OCI-LY3 (cell line): ENCODE data around the gene LTV1.
A peak's percentile ranks its signal among the peaks of the same experiment; 100 is the strongest.

ENCODE experiments used
- H2AFZ ChIP-seq: fragments of 200-600, 300-600 bp; shearing (Covaris generic); 2 replicates; pipeline ENCODE4 v1.6.0; 2014; ENCODE audit warnings: antibody characterized with exemption, low read depth, low read length
- H3K27ac ChIP-seq: fragments of 200-600, 300-600 bp; sonication (generic); 2 replicates; pipeline ENCODE4 v1.5.1; 2014; ENCODE audit warnings: mild to moderate bottlenecking, low read length, moderate library complexity, mixed read lengths
- H3K27me3 ChIP-seq: fragments of 200-600, 300-600 bp; sonication (generic); 2 replicates; pipeline ENCODE4 v1.6.1; 2014; ENCODE audit warnings: low read depth, low read length, mixed read lengths
- H3K36me3 ChIP-seq: fragments of 200-600, 300-600 bp; sonication (generic); replicated peaks from 2 replicates; pipeline ENCODE3; 2014; ENCODE audit warnings: low read depth, low read length, mixed read lengths
- H3K4me1 ChIP-seq: fragments of 300-600, 200-600 bp; sonication (generic); 2 replicates; pipeline ENCODE4 v1.6.1; 2014; ENCODE audit warnings: low read length, mixed read lengths
- H3K4me2 ChIP-seq: fragments of 200-600, 300-600 bp; sonication (generic); 2 replicates; pipeline ENCODE4 v1.6.1; 2014; ENCODE audit warnings: low read length, mixed read lengths
- H3K4me3 ChIP-seq: fragments of 300-600, 200-600 bp; sonication (generic); 2 replicates; pipeline ENCODE4 v1.5.1; 2014; ENCODE audit warnings: antibody characterized with exemption, mild to moderate bottlenecking, low read length, moderate library complexity
- H3K79me2 ChIP-seq: fragments of 300-600, 200-600 bp; shearing (Covaris generic); 2 replicates; pipeline ENCODE4 v1.6.1; 2014; ENCODE audit warnings: mild to moderate bottlenecking, low read length, mixed read lengths
- H3K9ac ChIP-seq: fragments of 300-600, 200-600 bp; shearing (Covaris generic); 2 replicates; pipeline ENCODE4 v1.6.0; 2014; ENCODE audit warnings: mild to moderate bottlenecking, low read length, moderate library complexity
- H3K9me3 ChIP-seq: fragments of 200-600, 300-600 bp; shearing (Covaris generic); 2 replicates; pipeline ENCODE4 v1.6.1; 2014; ENCODE audit warnings: low read length, mixed read lengths; ENCODE audit not compliant: insufficient read depth
- H4K20me1 ChIP-seq: fragments of 200-600, 300-600 bp; sonication (generic); 2 replicates; pipeline ENCODE4 v1.6.1; 2016; ENCODE audit warnings: low read length, mixed read lengths; ENCODE audit not compliant: insufficient read depth
- CTCF ChIP-seq: fragments of 200-600, 300-600 bp; sonication (generic); IDR thresholded peaks from 2 replicates; pipeline ENCODE4 v1.5.1; 2014; ENCODE audit warnings: antibody characterized with exemption, low read length, low read depth
- EZH2phosphoT487 ChIP-seq: fragments of 200-600 bp; shearing (Covaris generic); IDR thresholded peaks from 2 replicates; pipeline ENCODE4 v1.6.1; 2018; ENCODE audit warnings: antibody characterized with exemption, mixed run types, low read depth

The LTV1 gene

GRCh38 chr6:143884216-143884900, 41.2 kb downstream of the LTV1 start:
- H2AFZ ChIP-seq, result no peak overlapping the region
- H3K36me3 ChIP-seq, result no peaks in the 10 kb centered on the region
- H3K27me3 ChIP-seq, result no peaks in the 10 kb centered on the region
- no peak overlapping the region for H3K27ac ChIP-seq
- H3K4me2 ChIP-seq, result no peak overlapping the region
- no peak for TF ChIP-seq CTCF
- no peak for TF ChIP-seq EZH2phosphoT487
- no peak overlapping the region for H3K4me3 ChIP-seq
- H3K79me2 ChIP-seq, result no peaks in the 10 kb centered on the region
- H4K20me1 ChIP-seq, result no peaks in the 10 kb centered on the region
- H3K9ac ChIP-seq, result no peak overlapping the region
- no peaks in the 10 kb centered on the region for H3K4me1 ChIP-seq
- H3K9me3 ChIP-seq, result no peaks in the 10 kb centered on the region

DNA sequence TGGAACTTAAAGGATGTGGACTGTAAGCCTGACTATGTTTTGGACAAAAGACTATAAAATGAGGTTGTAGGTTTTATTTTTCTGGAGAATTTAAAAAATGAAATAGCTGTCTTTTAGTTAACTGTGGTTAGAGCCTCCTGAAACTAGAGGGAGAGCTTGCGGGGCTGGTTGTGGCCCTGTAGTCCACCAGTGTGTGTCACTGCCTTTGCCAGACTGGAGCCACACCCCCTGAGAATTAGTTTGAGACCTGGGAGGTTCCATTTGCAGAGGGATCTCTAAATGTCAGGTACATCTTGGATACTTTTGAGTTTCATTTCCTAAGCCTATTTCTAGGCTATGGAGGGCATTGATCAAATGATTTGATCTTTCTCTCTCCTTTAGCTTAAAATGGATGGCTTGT, 42.0 kb downstream of the LTV1 start:
- H3K4me2 ChIP-seq, result no peak overlapping the region

DNA sequence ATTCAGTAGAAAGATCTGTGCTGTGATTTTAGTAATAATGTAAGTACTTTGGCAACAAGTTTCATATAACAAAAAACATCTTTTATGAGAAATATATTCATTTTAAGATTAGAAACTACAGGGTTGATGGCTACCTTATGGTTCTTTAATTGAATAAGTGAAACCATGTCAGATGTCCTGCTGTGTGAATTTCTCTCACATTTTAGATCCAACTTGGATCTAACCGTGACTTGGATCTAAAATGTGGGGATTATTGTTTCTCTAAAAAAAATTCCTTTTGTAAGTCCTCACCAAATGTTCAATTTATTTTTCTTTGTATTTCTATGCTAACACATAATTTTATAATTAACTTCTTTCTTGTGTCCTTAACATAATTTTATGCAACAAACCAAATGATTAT, 51.5 kb downstream of the LTV1 start:
- H3K27me3 ChIP-seq, result no peaks in the 10 kb centered on the region
- no peak overlapping the region for H3K4me3 ChIP-seq
- H3K4me2 ChIP-seq, result peak overlapping the region; percentile 20; the same call in 1 of the 2 replicates
- no peaks in the 10 kb centered on the region for H3K79me2 ChIP-seq
- H3K4me1 ChIP-seq, result peaks cover 40% of the 10 kb centered on the region
- no peak overlapping the region for H2AFZ ChIP-seq
- H3K9ac ChIP-seq, result no peak overlapping the region
- no peaks in the 10 kb centered on the region for H4K20me1 ChIP-seq
- H3K9me3 ChIP-seq, result no peaks in the 10 kb centered on the region
- H3K27ac ChIP-seq, result no peak overlapping the region
- no peaks in the 10 kb centered on the region for H3K36me3 ChIP-seq
- no peak for TF ChIP-seq CTCF
- TF ChIP-seq EZH2phosphoT487, result no peak

More for the DNA sequence above, 42.0 kb downstream of the LTV1 start:
- Histone ChIP-seq H3K9me3 (no peaks in the 10 kb centered on the region), H3K9ac (no peak overlapping the region), H3K27ac (no peak overlapping the region), H3K36me3 (no peaks in the 10 kb centered on the region), H3K4me1 (no peaks in the 10 kb centered on the region), H3K79me2 (no peaks in the 10 kb centered on the region), H3K4me3 (no peak overlapping the region), H4K20me1 (no peaks in the 10 kb centered on the region), H2AFZ (no peak overlapping the region), H3K27me3 (no peaks in the 10 kb centered on the region)
- no peak for TF ChIP-seq EZH2phosphoT487
- no peak for TF ChIP-seq CTCF

DNA sequence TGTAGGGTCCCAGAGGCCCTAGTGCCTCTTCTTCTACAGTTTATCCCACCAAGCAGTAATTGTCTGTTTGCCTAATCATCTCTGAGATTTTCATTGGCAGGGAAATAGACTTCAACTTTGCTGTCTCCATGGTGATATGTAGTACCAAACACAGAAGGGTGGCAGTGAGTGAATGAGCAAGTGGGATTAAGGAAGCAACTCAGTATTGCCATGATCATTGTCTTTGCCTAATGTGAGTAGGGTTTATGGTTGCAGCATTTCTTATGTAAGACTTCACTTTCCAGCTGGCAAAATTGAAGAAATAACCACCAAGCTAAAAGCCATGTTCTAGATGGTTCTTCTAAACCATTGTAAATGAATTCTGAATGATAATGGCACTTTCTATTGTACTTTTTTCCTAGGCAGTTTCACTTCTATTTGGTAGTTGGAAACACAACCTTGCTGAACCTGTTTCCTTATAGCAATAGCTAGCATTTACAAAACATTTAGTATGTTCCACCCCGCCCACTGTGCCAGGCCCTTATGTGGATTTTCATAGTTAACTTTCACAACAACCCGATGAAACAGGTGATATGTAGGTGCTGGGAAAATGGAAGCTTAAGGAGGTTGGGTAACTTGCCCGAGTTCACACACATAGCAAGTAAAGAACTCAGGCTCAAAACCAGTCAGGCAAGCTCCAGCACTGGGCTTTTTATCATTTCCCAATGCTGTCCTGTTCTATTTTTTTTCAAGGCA, 53.2 kb downstream of the LTV1 start:
- H2AFZ ChIP-seq, result 0 out of 2 replicates have a peak overlapping the region, but pooled peaks have one; percentile 19

More for the DNA sequence above, 53.2 kb downstream of the LTV1 start:
- Histone ChIP-seq H4K20me1 (no peaks in the 10 kb centered on the region), H3K9ac (no peak overlapping the region), H3K27me3 (no peaks in the 10 kb centered on the region), H3K79me2 (no peaks in the 10 kb centered on the region), H3K9me3 (no peaks in the 10 kb centered on the region), H3K4me2 (peak overlapping the region; percentile 72), H3K4me3 (0 out of 2 replicates have a peak overlapping the region, but pooled peaks have one; percentile 46), H3K27ac (no peak overlapping the region), H3K36me3 (no peaks in the 10 kb centered on the region), H3K4me1 (peaks cover 40% of the 10 kb centered on the region)
- no peak for TF ChIP-seq EZH2phosphoT487
- TF ChIP-seq CTCF, result no peak
